HCT116 (cell line): ENCODE results near the gene SWT1. TPM values are rescaled to one million over a fixed set of nuclear protein-coding genes. Genes with fewer than 3 reads are reported as not detected.

ENCODE experiments used
- ATAC-seq: fragments of 200-7000 bp; cut with Tn5 transposase; 2 replicates; pipeline ENCODE4 v1.9.1; 2020; ENCODE audit warnings: mild to moderate bottlenecking, moderate library complexity
- BruUV-seq: library from RNA; stranded (reverse); fragments of 400-500 nt; replicated peaks from 2 replicates; lab custom pipeline; 2021; lab: Mats Ljungman, UMichigan
- CTCF ChIA-PET: fragments of 300-600 bp; sonication (Branson Sonifier 250); formaldehyde crosslinking; loops from one replicate; lab custom pipeline; 2021; ENCODE audit warnings: antibody characterized with exemption; lab: Charles Lee
- POLR2A ChIA-PET: fragments of 300-600, 350-600 bp; sonication (Branson Sonifier 250); formaldehyde crosslinking; loops from one replicate; lab custom pipeline; 2021; ENCODE audit warnings: antibody characterized with exemption; lab: Charles Lee
- RAD21 ChIA-PET, 2 experiments: fragments of 300-600 bp; sonication (Branson Sonifier 250); formaldehyde crosslinking; loops; one replicate each; lab custom pipeline; 2023; ENCODE audit warnings: low total read pairs in 2 of 2; ENCODE audit not compliant: uncharacterized antibody in 2 of 2, unreplicated experiment in 2 of 2, low non-redundant PET in 1 of 2; lab: Charles Lee
- DNase-seq: peaks from one replicate; pipeline ENCODE4 v3.0.0-alpha.2; 2010; ENCODE audit warnings: low read depth, low spot score
- H2AFZ ChIP-seq: fragments of 200-600 bp; shearing (Covaris generic), sonication (generic); 2 replicates; pipeline ENCODE4 v1.6.1; 2017; ENCODE audit warnings: low read depth, mixed run types, mixed read lengths, antibody characterized with exemption, low read length; ENCODE audit not compliant: poor library complexity, severe bottlenecking
- H3K27ac ChIP-seq: 2 replicates; pipeline ENCODE4 v1.5.1; 2012; ENCODE audit warnings: low read depth, low read length
- H3K27me3 ChIP-seq: fragments of 200-600 bp; sonication (generic); 2 replicates; pipeline ENCODE4 v1.6.1; 2016; ENCODE audit warnings: mixed run types, low read length, mixed read lengths; ENCODE audit not compliant: insufficient read depth
- H3K36me3 ChIP-seq, 2 experiments: fragments of 200-500 bp in 1 of 2; fragments of 200-600 bp in 1 of 2; sonication (Bioruptor generic) in 1 of 2; sonication (generic) in 1 of 2; 2 replicates each; pipeline versions ENCODE4 v1.5.1 to v1.6.1; 2014 to 2016; ENCODE audit warnings: low read length in 2 of 2, inconsistent platforms in 1 of 2, mixed read lengths in 1 of 2, mixed run types in 1 of 2; ENCODE audit not compliant: insufficient read depth in 2 of 2, control insufficient read depth in 1 of 2
- H3K4me1 ChIP-seq, 2 experiments: fragments of 200-600 bp in 1 of 2; sonication (generic) in 1 of 2; 2 replicates each; pipeline versions ENCODE4 v1.5.1 to v1.6.1; 2012 to 2017; ENCODE audit warnings: low read length in 2 of 2, inconsistent platforms in 1 of 2, mild to moderate bottlenecking in 1 of 2, mixed read lengths in 1 of 2, mixed run types in 1 of 2, moderate library complexity in 1 of 2; ENCODE audit not compliant: insufficient read depth in 2 of 2, control insufficient read depth in 1 of 2
- H3K4me2 ChIP-seq: fragments of 200-600 bp; sonication (generic); 2 replicates; pipeline ENCODE4 v1.6.1; 2017; ENCODE audit warnings: mixed run types, low read length, mixed read lengths
- H3K4me3 ChIP-seq, 2 experiments: fragments of 200-600 bp in 1 of 2; sonication (generic) in 1 of 2; replicated peaks in 1 of 2; 2 replicates each; pipeline ENCODE4 v1.5.1; 2011 to 2016; ENCODE audit warnings: low read length in 2 of 2, control low read depth in 1 of 2, low read depth in 1 of 2, mild to moderate bottlenecking in 1 of 2, mixed read lengths in 1 of 2, mixed run types in 1 of 2
- H3K79me2 ChIP-seq: fragments of 200-600 bp; sonication (generic); 2 replicates; pipeline ENCODE4 v1.6.1; 2017; ENCODE audit warnings: mild to moderate bottlenecking, mixed run types, low read length, moderate library complexity, mixed read lengths; ENCODE audit not compliant: insufficient read depth
- H3K9ac ChIP-seq: fragments of 200-600 bp; sonication (generic); 2 replicates; pipeline ENCODE4 v1.6.1; 2016; ENCODE audit warnings: low read length, mixed read lengths
- H3K9me2 ChIP-seq: fragments of 200-600 bp; sonication (generic), shearing (Covaris generic); 2 replicates; pipeline ENCODE4 v1.6.1; 2017; ENCODE audit warnings: mixed run types, mild to moderate bottlenecking, moderate library complexity; ENCODE audit not compliant: insufficient read depth
- H3K9me3 ChIP-seq, 2 experiments: fragments of 200-500 bp in 1 of 2; fragments of 200-600 bp in 1 of 2; sonication (Bioruptor generic) in 1 of 2; sonication (generic) in 1 of 2; 2 replicates each; pipeline ENCODE4 v1.6.1; 2014 to 2017; ENCODE audit warnings: low read length in 2 of 2, mixed read lengths in 2 of 2, inconsistent platforms in 1 of 2, low read depth in 1 of 2, mild to moderate bottlenecking in 1 of 2, mixed run types in 1 of 2, moderate library complexity in 1 of 2; ENCODE audit not compliant: control insufficient read depth in 1 of 2, insufficient read depth in 1 of 2
- H4K20me1 ChIP-seq: fragments of 200-600 bp; sonication (generic), shearing (Covaris generic); 2 replicates; pipeline ENCODE4 v1.6.1; 2017; ENCODE audit warnings: mixed run types, mild to moderate bottlenecking, moderate library complexity; ENCODE audit not compliant: insufficient read depth
- ATF3 ChIP-seq: IDR thresholded peaks from 2 replicates; pipeline ENCODE4 v1.6.1; 2012
- CBX3 ChIP-seq: IDR thresholded peaks from 2 replicates; pipeline ENCODE4 v1.6.1; 2012; ENCODE audit warnings: low read depth
- EGR1 ChIP-seq: IDR thresholded peaks from 2 replicates; pipeline ENCODE4 v1.6.1; 2012; ENCODE audit warnings: low read depth
- EZH2 ChIP-seq: fragments of 200-600 bp; sonication (generic); IDR thresholded peaks from 2 replicates; pipeline ENCODE4 v1.6.1; 2017; ENCODE audit warnings: antibody characterized with exemption, mixed run types
- FOSL1 ChIP-seq: IDR thresholded peaks from 2 replicates; pipeline ENCODE4 v1.6.1; 2012; ENCODE audit warnings: low read depth
- JUND ChIP-seq: IDR thresholded peaks from 2 replicates; pipeline ENCODE4 v1.6.1; 2012
- POLR2A ChIP-seq: IDR thresholded peaks from 2 replicates; pipeline ENCODE4 v1.7.0; 2011; ENCODE audit warnings: borderline replicate concordance; ENCODE audit not compliant: insufficient read depth, insufficient read length; ENCODE audit errors: extremely low read depth
- RAD21 ChIP-seq: IDR thresholded peaks from 2 replicates; pipeline ENCODE4 v1.6.1; 2012; ENCODE audit warnings: low read depth, mild to moderate bottlenecking
- REST ChIP-seq: IDR thresholded peaks from 2 replicates; pipeline ENCODE4 v1.6.1; 2012; ENCODE audit warnings: low read depth
- SIN3A ChIP-seq: IDR thresholded peaks from 2 replicates; pipeline ENCODE4 v1.6.1; 2012; ENCODE audit warnings: low read depth
- SRF ChIP-seq: IDR thresholded peaks from 2 replicates; pipeline ENCODE4 v1.6.1; 2012; ENCODE audit warnings: low read depth
- TCF7L2 ChIP-seq: IDR thresholded peaks from 2 replicates; pipeline ENCODE4 v1.7.0; 2011; ENCODE audit warnings: borderline replicate concordance, inconsistent platforms; ENCODE audit not compliant: insufficient read depth, insufficient read length; ENCODE audit errors: extremely low read depth
- YY1 ChIP-seq: IDR thresholded peaks from 2 replicates; pipeline ENCODE4 v1.6.1; 2011; ENCODE audit warnings: low read length, low read depth, moderate library complexity, mild to moderate bottlenecking; ENCODE audit not compliant: insufficient replicate concordance; ENCODE audit errors: extremely low read depth
- ZFX ChIP-seq: fragments of 450-650 bp; IDR thresholded peaks from 2 replicates; pipeline ENCODE4 v1.6.1; 2017
- intact Hi-C: fragments of 100-400 bp; cut with micrococcal nuclease; formaldehyde crosslinking; loops from 2 replicates; pipeline ENCODE4 v1.10.0; 2022
- total RNA-seq: library from RNA; stranded (reverse); gene quantifications from one replicate; pipeline ENCODE4 v1.2.1, GENCODE V29; 2021; ENCODE audit not compliant: unreplicated experiment

Gene SWT1
- total RNA-seq, 1 experiment from 2014 or later = 3.3 TPM

GRCh38 chr1:185129708-185130107 lies 27.3 kb upstream of the SWT1 start:
- no peak for TF ChIP-seq EZH2
- TF ChIP-seq TCF7L2 = no peak
- TF ChIP-seq ZFX = no peak
- TF ChIP-seq FOSL1 = no peak
- no peak for TF ChIP-seq EGR1
- TF ChIP-seq SIN3A = no peak
- TF ChIP-seq SRF = no peak
- no peak for TF ChIP-seq JUND
- TF ChIP-seq YY1 = no peak
- H3K4me2 ChIP-seq = no peak overlapping the region
- no peak overlapping the region for H3K9ac ChIP-seq
- ATAC-seq (no peak), DNase-seq (no peak)
- H4K20me1 ChIP-seq = no peaks in the 10 kb centered on the region
- H3K4me3 ChIP-seq = no peak overlapping the region
- ChIA-PET POLR2A (no interaction called here), RAD21 (no interaction called here), CTCF (no interaction called here)
- no TSS peak for BruUV-seq
- H3K9me2 ChIP-seq = no peaks in the 10 kb centered on the region
- H2AFZ ChIP-seq = no peak overlapping the region
- intact Hi-C loops = no loop called here
- H3K27me3 ChIP-seq = no peaks in the 10 kb centered on the region
- no peaks in the 10 kb centered on the region for H3K4me1 ChIP-seq
- no peaks in the 10 kb centered on the region for H3K79me2 ChIP-seq
- peaks cover 3 to 7% of the 10 kb centered on the region in 2 experiments; a peak in 2 of 4 replicates for H3K36me3 ChIP-seq
- H3K27ac ChIP-seq = no peak overlapping the region
- H3K9me3 ChIP-seq = peaks cover 0 to 4% of the 10 kb centered on the region in 2 experiments; a peak in 1 of 4 replicates

GRCh38 chr1:185132534-185132933 lies 24.4 kb upstream of the SWT1 start:
- POLR2A ChIA-PET = no interaction called here

More at GRCh38 chr1:185132534-185132933, 24.4 kb upstream of the SWT1 start:
- CTCF ChIA-PET = no interaction called here
- H3K27me3 ChIP-seq = no peaks in the 10 kb centered on the region
- DNase-seq (no peak), ATAC-seq (no peak)
- BruUV-seq = no TSS peak
- no peak overlapping the region for H3K4me2 ChIP-seq
- H3K79me2 ChIP-seq = no peaks in the 10 kb centered on the region
- no peak for TF ChIP-seq JUND
- no peak for TF ChIP-seq RAD21
- no peak for TF ChIP-seq CBX3
- no peak for TF ChIP-seq FOSL1
- no peak for TF ChIP-seq REST
- TF ChIP-seq ATF3 = no peak
- TF ChIP-seq ZFX = no peak
- TF ChIP-seq POLR2A = no peak
- H2AFZ ChIP-seq = no peak overlapping the region
- intact Hi-C loops = no loop called here
- H3K36me3 ChIP-seq = peaks cover 3 to 7% of the 10 kb centered on the region in 2 experiments; a peak in 3 of 4 replicates
- no peak overlapping the region for H3K4me3 ChIP-seq
- no peak overlapping the region for H3K9ac ChIP-seq
- no peaks in the 10 kb centered on the region for H3K4me1 ChIP-seq
- peaks cover 0 to 4% of the 10 kb centered on the region in 2 experiments; a peak in 1 of 4 replicates for H3K9me3 ChIP-seq
- H3K9me2 ChIP-seq = no peaks in the 10 kb centered on the region
- H3K27ac ChIP-seq = no peak overlapping the region
- RAD21 ChIA-PET = interaction anchor here in 1 of 2 experiments (0.6 kb wide), 1 partner anchor 226 kb away, joined by 3 read pairs; no protein-coding TSS in a partner anchor
- H4K20me1 ChIP-seq = no peaks in the 10 kb centered on the region
